Measurements from ENCODE around the gene MAGI1.
"Not testable (repeated sequence)": the region's sequence is repeated elsewhere in the genome, so short reads cannot be mapped to it uniquely, and the experiment has no call there.

MAGI1 gene

DNA sequence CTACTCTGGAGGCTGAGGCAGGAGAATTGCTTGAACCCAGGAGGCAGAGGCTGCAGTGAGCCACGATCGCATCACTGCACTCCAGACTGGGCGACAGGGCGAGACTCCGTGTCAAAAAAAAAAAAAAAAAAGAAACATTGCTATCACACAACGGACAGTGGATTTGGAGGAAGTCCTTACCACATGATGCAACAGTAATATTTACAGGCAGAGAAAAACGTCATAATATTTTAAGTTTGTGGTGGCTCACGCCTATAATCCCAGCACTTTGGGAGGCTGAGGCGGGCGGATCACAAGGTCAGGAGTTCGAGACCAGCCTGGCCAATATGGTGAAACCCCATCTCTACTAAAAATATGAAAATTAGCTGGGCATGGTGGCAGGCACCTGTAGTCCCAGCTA, 473.0 kb downstream of the MAGI1 start:
- DNase-seq (ENCODE audit: low read depth in 2 of 2), result not testable (repeated sequence)

DNA sequence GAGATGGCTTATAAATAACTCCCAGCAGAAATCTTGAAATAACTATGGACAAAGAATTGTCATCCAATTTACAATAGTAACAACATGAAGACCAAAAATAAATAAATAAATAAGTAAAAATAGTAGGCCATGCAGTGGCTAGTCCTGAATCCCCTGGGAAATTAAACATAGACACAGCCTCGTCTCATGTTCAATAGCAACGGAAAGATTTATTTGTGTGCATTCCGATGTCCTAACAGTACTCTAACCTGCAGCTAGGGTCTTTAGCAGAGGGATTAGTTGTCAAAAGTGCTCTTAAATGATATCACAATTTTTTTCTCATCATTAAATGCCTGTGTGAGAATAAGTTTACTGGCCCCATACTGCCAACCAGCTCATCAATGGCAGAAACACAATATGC, 474.2 kb downstream of the MAGI1 start:
- no peak for DNase-seq (ENCODE audit: low read depth in 2 of 2)

DNA sequence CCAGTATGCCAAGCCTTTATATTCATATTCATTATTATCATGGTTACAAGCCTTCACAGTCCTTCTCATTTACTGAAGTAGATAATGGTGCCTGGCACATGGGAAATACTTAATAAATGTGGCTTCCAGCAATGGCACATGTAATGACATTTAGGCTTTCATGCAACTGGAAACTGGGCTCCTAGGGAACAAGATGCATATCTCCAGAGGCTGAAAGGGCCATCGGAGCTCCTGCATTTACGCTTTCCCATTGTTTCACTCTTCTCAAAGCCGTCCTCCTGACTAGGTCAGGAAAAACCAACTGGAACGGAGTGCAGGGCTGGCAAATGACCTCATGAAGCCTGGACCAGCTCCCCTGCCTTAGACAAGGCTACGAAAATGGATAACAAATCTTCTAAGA, 474.9 kb downstream of the MAGI1 start:
- DNase-seq (ENCODE audit: low read depth in 2 of 2), result no peak

DNA sequence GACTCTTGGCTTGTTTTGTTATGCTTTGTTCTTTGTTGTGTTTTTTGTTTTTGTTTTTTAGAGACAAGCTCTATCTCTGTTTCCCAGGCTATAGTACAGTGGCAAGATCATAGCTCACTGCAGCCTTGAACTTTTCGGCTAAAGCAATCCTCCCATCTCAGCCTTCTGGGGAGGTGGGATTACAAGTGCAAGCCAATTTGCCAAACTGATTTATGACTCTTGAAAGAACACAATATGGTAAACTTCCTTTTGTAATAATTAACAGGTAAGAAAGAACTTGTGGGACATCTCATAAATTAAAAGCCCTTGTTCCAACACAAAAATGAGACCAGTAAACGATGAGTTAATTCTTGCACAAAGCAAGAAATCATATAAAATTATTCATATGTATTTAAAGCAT, 476.3 kb downstream of the MAGI1 start:
- no peak for DNase-seq (ENCODE audit: low read depth in 2 of 2)

DNA sequence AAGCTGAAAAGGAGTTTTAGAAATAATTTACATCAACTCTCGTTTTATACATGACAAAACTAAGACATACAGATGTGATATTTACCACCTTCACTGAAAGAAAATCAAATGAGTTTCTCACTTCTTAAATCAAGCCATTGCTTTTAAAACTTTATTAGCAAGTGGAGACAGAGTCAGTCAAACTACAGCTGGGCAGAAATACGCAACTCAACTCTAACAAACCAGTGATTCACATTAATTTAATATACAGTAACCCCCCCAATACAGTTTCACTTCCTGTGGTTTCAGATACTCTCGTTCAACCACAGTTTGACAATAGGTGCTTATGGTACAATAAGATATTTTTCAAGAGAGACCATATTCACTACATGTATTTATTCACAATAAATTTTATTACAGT, 477.1 kb downstream of the MAGI1 start:
- DNase-seq (ENCODE audit: low read depth in 2 of 2), result no peak

DNA sequence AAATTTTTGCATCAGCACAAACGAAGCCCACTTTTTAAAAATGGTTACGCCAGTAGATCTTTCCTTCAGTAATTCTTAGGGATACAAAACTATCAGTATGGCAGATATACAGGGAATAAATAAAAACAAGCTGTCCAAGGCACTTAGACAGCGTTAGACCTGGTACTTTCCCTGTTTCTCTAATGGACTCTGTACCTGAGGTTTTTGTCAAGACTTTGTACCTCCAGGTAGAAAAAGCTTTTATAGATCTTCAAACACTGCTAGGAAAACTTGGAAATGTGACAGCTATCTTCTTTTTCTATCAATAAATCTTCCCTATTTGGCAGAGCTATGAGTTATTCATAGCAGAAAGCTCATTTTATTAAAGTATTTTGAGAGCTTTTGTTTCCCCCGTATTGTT, 477.8 kb downstream of the MAGI1 start:
- no peak for DNase-seq (ENCODE audit: low read depth in 2 of 2)

DNA sequence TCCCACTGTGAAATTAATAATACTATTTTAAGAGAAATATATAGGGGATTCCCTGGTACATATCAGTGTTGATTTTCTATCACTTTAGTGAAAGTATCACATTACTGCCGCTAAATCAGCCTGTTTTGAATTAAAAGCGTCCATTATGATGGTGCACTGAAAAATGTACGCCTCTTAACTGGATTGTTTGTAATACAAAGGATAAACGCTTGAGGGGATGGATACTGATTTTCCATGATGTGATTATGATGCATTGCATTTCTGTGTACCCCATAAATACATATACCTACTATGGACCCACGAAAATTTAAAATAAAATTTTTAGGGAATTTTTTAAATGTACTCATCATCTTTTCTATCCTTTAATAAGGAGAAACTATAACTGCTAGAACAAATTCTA, 478.6 kb downstream of the MAGI1 start:
- DNase-seq (ENCODE audit: low read depth in 2 of 2), result no peak

DNA sequence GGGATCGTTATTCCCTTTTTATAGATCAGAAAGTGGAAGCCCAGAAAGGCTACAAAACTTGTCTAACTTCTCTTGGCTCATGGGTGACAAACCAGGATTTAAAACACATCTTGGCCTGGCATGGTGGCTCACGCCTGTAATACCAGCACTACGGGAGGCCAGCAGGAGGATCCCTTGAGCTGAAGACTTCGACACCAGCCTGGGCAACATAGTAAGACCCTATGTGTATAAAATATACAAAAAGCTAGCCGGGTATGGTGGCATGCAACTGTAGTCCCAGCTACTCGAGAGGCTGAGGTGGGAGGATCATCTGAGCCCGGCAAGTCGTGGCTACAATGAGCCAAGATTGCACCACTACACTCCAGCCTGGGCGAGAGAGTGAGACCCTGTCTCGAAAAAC, 479.1 kb downstream of the MAGI1 start:
- DNase-seq (ENCODE audit: low read depth in 2 of 2), result no peak

DNA sequence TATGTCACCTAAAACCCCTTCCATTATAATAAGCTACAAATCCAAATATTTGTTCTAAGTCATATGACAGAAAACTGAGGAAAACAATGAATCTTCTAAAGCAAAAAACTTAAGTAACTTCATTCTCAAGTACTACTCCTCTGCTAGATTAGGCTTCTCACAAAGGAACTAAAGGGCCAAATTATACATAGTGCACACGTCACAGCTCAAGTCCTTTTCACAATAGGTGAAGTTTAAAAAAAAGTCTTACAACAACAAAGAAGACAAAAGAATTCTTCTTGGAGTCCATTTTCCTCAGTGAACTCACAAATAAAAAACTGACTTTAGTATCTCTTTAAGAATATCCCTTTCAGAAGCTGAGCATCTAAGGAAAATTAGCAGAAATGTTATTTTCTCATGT, 479.9 kb downstream of the MAGI1 start:
- DNase-seq (ENCODE audit: low read depth in 2 of 2), result no peak

DNA sequence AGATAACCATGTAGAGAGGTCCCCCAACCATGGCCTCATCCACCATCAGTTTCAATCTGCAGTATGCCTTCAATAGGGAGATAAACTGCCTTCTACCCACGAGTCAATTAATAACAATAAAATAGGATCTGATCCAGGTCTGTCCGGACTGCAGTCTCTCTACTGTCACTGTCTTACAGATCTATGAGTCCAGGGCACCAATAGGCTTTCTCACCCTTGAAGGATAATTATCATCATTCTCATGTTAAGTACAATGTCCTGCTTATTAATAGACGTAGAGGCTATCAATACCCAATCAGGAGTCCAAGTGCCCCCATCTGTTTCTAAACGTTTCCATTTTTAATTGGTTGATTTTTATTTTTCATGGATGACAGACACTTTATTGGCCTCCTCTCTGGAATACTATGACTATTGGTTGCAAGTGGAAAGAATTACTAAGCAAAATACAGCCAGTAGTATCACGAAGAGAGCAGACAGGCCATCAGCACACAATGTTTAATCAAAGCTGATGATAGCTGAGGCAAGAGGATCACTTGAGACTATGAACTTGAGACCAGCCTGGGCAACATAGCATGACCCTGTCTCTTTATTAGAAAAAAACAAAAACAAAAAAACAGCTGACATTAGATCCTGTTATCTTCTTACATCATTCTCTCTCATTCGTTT, 480.7 kb downstream of the MAGI1 start:
- DNase-seq (ENCODE audit: low read depth in 2 of 2), result no peak

DNA sequence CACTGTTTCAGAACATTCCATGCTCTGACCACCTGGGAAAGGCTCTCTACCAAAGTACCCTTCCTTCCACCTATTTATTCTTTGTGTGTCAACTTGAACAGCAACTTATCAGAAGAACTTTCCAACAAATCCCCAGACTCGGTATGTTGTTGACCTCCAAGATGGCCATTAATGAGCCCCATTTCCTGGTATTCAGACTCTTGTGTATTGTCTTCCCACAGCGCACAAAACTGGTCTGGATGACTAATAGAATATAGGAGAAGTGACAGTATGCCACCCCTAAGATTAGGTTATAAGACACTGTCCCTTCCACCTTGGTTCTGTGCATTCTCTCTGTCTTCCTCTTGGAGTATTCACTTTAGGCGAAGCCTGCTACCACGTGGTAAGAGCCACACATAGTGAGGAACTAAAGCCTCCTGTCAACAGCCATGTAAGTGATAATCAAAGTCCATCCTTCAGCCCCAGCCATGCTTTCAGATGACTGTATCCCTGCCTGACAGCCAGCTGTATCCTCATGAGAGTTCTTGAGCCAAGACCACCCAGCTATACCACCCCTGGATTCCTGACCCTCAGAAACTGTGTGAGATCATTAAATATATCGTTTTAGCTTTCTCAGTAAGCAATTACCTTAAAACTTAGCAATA, 481.7 kb downstream of the MAGI1 start:
- no peak for DNase-seq (ENCODE audit: low read depth in 2 of 2)

DNA sequence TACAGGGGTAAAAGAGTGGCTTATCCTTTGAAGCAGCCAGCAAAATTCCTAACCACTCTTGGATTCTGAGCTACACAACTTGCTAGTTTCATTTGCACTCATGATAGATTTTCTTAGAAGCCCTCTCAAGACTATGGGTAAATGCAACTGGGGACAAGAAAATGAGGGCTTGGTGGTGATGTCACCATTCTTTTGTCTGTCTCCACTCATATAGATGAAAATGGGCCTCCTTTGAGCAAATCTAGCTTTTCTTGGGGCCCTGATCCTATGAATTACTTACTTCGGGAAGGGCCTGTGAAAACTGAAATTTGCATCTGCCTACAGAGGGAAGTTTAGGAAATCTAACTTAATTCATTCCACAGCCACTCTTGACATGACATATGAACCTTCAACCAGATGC, 486.3 kb downstream of the MAGI1 start:
- no peak for DNase-seq (ENCODE audit: low read depth in 2 of 2)

DNA sequence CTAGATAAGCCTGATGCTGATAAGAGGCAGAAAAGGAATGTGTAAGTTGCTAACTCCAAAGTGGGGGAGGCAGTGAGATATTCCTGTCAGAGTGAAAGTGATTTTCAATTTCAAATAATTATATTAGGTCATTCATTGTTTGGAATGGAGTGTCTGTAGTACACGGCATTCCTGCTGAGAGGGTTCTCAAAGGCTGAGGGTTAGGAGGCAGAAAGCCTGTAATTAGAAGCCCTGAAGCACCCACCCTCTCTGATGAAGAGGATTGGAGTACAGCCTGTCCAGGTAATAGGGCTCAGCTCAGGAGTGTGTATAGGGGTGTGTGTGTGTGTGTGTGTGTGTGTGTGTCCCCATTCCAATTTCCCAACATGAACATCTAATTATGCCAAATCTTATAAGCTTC, 486.8 kb downstream of the MAGI1 start:
- no peak for DNase-seq (ENCODE audit: low read depth in 2 of 2)

DNA sequence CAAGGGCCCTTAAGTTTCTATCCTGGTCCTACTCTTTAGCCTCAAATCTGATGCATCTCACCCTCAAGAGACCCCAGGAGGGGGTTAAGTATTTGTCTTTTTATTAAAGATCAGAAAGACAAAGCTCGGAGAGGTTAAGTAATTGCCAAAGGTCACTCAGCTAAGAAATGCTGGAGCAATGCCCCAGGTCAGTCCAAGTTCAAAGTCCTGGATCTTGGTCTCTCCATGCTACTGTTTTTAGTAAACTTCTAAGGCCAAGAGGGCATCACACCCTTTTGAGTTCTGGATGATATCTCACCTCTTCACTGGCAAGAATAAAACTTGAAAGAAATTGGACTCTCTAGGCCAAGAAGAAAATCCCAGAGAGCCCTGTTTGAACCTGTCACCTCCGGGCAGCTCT, 488.6 kb downstream of the MAGI1 start:
- DNase-seq (ENCODE audit: low read depth in 2 of 2), result no peak

DNA sequence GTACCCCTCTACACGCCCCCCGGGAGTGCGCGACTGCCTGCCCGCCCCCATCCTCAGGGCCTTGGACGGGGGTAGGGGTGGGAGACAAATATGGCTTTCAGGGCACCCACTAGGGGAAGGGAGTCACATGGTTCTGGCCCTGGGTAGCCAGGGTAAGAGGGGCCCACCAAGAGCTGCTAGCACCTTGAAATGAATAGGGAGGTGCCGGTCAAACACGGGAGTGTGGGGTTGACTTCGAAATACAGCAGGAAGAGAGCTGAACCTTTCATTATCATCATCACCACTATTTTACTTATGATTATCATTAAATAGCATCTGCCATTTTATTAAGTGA, 489.1 kb downstream of the MAGI1 start:
- no peak for DNase-seq (ENCODE audit: low read depth in 2 of 2)

DNA sequence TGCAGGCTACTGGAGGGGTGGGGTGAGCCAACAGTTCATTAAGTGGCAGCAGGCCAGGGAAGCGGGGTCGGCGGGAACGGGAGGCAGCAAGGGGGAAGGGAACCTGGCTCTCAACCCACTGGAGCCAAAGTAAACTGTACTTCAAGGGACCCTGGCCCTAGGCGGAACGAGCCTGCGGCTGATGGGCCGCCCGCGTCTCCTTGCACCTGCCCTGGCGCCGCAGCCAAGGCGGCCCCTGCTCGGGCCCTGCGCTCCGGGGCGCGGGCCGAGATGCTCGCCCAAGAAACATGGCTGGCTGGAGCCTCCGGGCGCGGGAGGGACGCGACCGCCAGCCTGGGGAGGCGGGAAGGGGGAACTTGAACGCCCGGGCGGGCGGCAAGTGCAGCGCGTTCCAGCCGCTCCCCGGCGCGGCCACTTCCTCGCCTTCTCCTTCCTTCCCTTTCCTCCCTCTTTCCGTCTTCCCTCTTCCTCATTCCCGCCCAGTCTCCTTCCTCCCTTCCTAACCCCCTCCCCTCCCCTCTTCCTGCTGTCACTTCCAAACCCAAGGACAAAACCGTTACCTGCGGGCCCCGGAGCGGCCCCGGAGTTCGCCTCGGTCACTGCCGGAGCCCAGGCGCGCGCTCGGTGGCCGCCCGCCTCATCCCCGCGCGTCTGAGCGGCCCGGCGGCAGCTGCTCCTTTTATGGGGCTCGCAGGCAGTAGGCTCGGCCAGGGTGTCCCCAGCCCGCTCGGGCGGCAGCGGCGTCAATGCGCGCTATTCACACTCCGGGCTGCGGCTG, 489.7 kb downstream of the MAGI1 start:
- no peak for DNase-seq (ENCODE audit: low read depth in 2 of 2)

DNA sequence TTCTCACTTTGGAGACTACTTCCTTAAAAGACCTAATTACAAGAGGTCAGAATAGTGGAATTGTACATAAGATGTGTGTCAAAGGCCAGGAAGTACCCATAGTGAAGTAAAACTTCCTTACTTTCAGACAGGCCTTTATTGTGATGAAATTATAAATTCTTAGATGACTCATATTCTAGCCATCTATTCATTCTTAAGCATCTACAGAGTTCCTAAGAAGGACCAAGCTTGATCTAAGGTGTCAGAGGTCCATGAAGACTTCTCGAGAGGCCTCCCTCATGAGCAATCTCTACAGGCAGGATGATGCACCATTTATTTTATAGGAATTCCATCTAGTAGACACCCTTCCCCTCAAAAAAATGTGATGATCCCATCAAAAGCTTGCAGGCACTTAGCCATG, 493.3 kb downstream of the MAGI1 start:
- no peak for DNase-seq (ENCODE audit: low read depth in 2 of 2)

DNA sequence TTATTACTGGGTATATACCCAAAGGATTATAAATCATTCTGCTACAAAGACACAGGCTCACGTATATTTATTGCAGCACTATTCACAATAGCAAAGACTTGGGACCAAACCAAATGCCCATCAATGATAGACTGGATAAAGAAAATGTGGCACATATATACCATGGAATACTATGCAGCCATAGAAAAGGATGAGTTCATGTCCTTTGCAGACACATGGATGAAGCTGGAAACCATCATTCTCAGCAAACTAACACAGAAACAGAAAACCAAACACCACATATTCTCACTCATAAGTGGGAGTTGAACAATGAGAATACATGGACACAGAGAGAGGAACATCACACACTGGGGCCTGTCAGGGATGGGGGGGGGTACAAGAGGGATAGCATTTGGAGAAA, 495.3 kb downstream of the MAGI1 start:
- DNase-seq (ENCODE audit: low read depth in 2 of 2), result not testable (repeated sequence)

DNA sequence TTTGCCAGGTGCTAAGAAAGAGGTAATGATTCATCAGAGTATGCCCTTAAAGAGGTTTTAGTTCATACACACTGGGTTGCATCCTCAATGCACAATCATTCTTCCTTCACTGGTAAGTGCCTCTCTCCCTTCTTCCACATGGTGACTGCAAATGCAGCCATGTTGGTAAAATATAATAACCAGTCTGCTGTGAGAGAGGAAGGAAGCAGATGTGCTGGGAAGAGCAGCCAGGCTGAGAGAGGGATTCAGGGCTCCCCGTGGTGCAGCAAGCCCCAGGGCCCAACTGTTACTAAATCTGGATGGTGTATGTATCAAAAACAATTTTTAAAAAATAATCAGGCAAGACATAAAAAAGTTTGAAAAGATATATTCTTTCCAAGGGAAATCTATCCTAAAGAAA, 498.1 kb downstream of the MAGI1 start:
- DNase-seq (ENCODE audit: low read depth in 2 of 2), result no peak

DNA sequence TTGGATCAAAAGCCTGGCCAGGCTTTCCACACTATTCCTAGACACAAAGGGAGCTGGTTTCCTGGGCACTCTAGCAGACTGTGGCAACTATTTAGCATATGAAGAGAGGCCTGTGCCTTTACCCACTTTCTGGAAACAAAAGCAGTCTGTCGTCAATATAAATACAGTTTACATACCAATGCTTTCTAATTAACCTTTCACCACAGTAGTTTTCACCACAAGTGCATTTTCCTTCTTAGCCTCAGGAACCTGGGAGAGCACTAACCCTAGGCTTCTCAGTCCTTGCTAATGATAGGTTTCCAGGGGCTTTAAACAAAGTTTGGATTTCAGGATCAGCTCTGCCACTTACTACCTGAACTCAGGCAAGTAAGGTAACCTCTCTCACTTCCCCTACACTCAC, 499.1 kb downstream of the MAGI1 start:
- no peak for DNase-seq (ENCODE audit: low read depth in 2 of 2)

DNA sequence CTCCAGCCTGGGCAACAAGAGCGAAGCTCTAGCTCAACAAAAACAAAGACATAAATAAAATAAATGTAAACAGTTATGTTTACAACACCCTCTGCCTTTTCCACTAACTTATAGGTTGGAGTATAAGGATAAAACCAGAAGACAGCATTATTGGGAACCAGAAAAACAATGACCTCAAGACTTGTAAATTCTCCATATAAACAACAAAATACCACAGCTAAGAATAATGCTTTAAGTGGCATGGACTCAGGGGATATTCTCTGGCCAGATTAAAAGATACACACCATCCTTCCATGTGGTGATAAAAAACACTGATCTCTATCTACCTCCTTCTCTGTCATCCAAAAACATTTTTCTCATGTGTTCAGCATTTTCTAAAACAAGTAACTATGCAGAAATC, 500.6 kb downstream of the MAGI1 start:
- no peak for DNase-seq (ENCODE audit: low read depth in 2 of 2)

DNA sequence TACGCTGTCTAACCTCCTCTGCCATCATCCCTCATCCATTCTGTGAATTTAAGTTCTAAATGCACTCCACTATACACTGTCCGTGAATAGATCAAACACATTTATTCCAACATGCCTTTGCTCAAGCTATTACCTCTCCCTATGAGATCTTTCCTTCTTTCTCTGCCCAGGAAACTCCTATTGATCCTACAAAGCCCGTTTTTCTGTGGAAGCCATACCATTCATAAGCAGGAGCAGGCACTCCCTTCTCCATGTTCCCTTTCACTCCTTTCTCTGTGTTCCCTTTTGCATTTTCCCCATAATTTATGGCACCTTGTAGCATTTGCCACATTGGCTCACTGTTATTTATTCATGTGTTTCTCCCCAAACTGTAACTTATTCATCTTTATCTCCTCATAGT, 501.6 kb downstream of the MAGI1 start:
- DNase-seq (ENCODE audit: low read depth in 2 of 2), result no peak

DNA sequence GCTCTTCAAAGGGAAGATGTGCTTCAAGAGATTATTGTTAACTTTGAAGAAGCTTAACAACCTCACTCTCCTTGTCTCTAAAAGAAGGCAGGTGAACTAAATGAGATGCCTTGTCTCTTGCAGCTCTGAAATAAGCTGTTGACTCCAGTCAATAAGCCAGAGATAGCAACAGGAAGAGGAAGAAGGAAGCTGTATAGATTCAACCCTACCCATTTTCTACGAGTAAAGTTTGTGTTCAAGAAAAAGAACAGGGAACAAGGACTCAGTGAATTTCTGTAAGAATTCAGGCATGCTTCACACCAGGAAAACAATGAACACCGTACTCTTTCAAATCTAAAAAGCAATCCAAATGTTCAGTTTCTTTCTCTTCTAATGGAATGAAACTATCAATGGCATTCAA, 503.5 kb downstream of the MAGI1 start:
- DNase-seq (ENCODE audit: low read depth in 2 of 2), result no peak

All from stimulated activated CD8-positive, alpha-beta memory T cell treated with anti-CD3 and anti-CD28 coated beads, Interleukin-15, amount 100 ng/mL, for 48 hours (primary cell).